Liver (tissue), 9 donors: ENCODE measurements around the gene EFNA2. TPM values are rescaled to one million over a fixed set of nuclear protein-coding genes. Genes with fewer than 3 reads are reported as not detected.

Source experiments
- DNase-seq: peaks from one replicate; pipeline ENCODE4 v3.0.0-alpha.2; 2017; ENCODE audit warnings: low spot score
- H3K27ac ChIP-seq, 2 donors: one replicate each; pipeline ENCODE4 v1.7.0; 2013; ENCODE audit warnings: inconsistent platforms in 2 of 2, low read length in 2 of 2, control low read depth in 1 of 2, low read depth in 1 of 2, mild to moderate bottlenecking in 1 of 2
- H3K27me3 ChIP-seq, 4 donors: one replicate each; pipeline versions ENCODE4 v1.6.1 to v1.7.0; 2013; ENCODE audit warnings: low read length in 3 of 4, inconsistent platforms in 1 of 4, mild to moderate bottlenecking in 1 of 4, moderate library complexity in 1 of 4; ENCODE audit not compliant: control insufficient read depth in 4 of 4, insufficient read depth in 4 of 4
- H3K36me3 ChIP-seq, 4 donors: one replicate each; pipeline versions ENCODE4 v1.6.1 to v1.7.0; 2013; ENCODE audit warnings: low read length in 3 of 4, mild to moderate bottlenecking in 3 of 4, low read depth in 1 of 4, moderate library complexity in 1 of 4; ENCODE audit not compliant: control insufficient read depth in 4 of 4, insufficient read depth in 3 of 4
- H3K4me1 ChIP-seq, 4 donors: one replicate each; pipeline versions ENCODE4 v1.6.1 to v1.7.0; 2013; ENCODE audit warnings: low read length in 3 of 4, mild to moderate bottlenecking in 3 of 4, moderate library complexity in 1 of 4; ENCODE audit not compliant: control insufficient read depth in 4 of 4, insufficient read depth in 4 of 4
- H3K4me3 ChIP-seq, 3 donors: one replicate each; pipeline versions ENCODE4 v1.6.1 to v1.7.0; 2013; ENCODE audit warnings: low read length in 3 of 3, control low read depth in 1 of 3, low read depth in 1 of 3, mild to moderate bottlenecking in 1 of 3
- H3K9ac ChIP-seq, 2 donors: one replicate each; pipeline ENCODE4 v1.7.0; 2013; ENCODE audit warnings: low read length in 2 of 2, mild to moderate bottlenecking in 2 of 2, moderate library complexity in 2 of 2, control low read depth in 1 of 2, low read depth in 1 of 2
- H3K9me3 ChIP-seq, 4 donors: one replicate each; pipeline versions ENCODE4 v1.6.1 to v1.7.0; 2013; ENCODE audit warnings: low read length in 3 of 4; ENCODE audit not compliant: control insufficient read depth in 4 of 4
- ATF3 ChIP-seq: IDR thresholded peaks from 2 replicates; pipeline ENCODE4 v1.6.1; 2016; ENCODE audit warnings: antibody characterized with exemption
- FOXA1 ChIP-seq: IDR thresholded peaks from 2 replicates; pipeline ENCODE4 v1.6.1; 2016; ENCODE audit warnings: antibody characterized with exemption
- HNF4A ChIP-seq, 2 donors: conservative IDR thresholded peaks; 2 replicates each; pipeline ENCODE4 v1.6.1; 2016; ENCODE audit warnings: antibody characterized with exemption in 2 of 2, mild to moderate bottlenecking in 2 of 2
- HNF4G ChIP-seq: IDR thresholded peaks from 2 replicates; pipeline ENCODE4 v1.6.1; 2016; ENCODE audit warnings: antibody characterized with exemption
- JUND ChIP-seq, 2 donors: IDR thresholded peaks; 2 replicates each; pipeline ENCODE4 v1.6.1; 2016; ENCODE audit warnings: antibody characterized with exemption in 2 of 2
- MAX ChIP-seq: IDR thresholded peaks from 2 replicates; pipeline ENCODE4 v1.6.1; 2016; ENCODE audit warnings: antibody characterized with exemption
- RAD21 ChIP-seq, 2 donors: IDR thresholded peaks; 2 replicates each; pipeline ENCODE4 v1.6.1; 2016; ENCODE audit warnings: antibody characterized with exemption in 2 of 2, mild to moderate bottlenecking in 2 of 2
- RXRA ChIP-seq, 2 donors: IDR thresholded peaks; 2 replicates each; pipeline ENCODE4 v1.6.1; 2017 to 2018; ENCODE audit warnings: antibody characterized with exemption in 2 of 2, mild to moderate bottlenecking in 1 of 2
- SP1 ChIP-seq: IDR thresholded peaks from 2 replicates; pipeline ENCODE4 v1.6.1; 2018; ENCODE audit warnings: antibody characterized with exemption, mild to moderate bottlenecking
- TAF1 ChIP-seq: conservative IDR thresholded peaks from 2 replicates; pipeline ENCODE4 v1.6.1; 2016; ENCODE audit warnings: antibody characterized with exemption, mild to moderate bottlenecking
- YY1 ChIP-seq: IDR thresholded peaks from 2 replicates; pipeline ENCODE4 v1.6.1; 2016; ENCODE audit warnings: antibody characterized with exemption, mild to moderate bottlenecking
- ZBTB33 ChIP-seq: IDR thresholded peaks from 2 replicates; pipeline ENCODE4 v1.6.1; 2016; ENCODE audit warnings: antibody characterized with exemption
- WGBS: extraction: QIAGEN DNeasy Blood & Tissue Kit; methylation state at CpG from one replicate; pipeline ENCODE4 v1.1.7; 2013; 5-methylcytosine and 5-hydroxymethylcytosine counted together
- polyA plus RNA-seq, 2 donors: library from polyadenylated mRNA; stranded (reverse) in 1 of 2; unstranded in 1 of 2; fragments of 200-250 nt in 1 of 2; fragments of >200 nt in 1 of 2; fragmentation: Nextera tagmentation in 1 of 2; extraction: Ambion mirVana in 1 of 2; gene quantifications; one replicate each; pipeline versions ENCODE4 v1.2.1 to v1.2.3, GENCODE V29; 2013 to 2015
- total RNA-seq, 2 donors: library from RNA; depleted of rRNA; stranded (reverse); fragments of >200 nt; gene quantifications; one replicate each; pipeline ENCODE4 v1.2.3, GENCODE V29; 2014
- donor health status: healthy.
- donor health status: healthy.
- donor health status: healthy.
- donor health status: healthy.
- donor health status: healthy.

Gene EFNA2
- total and polyA plus RNA-seq, 4 donors = 0.98 to 9.8 (median 4.3) TPM

- Histone ChIP-seq H3K36me3 (no peaks in the 10 kb centered on the region), H3K27me3 (no peaks in the 10 kb centered on the region), H3K4me1 (peaks cover 20 to 60% (median 29%) of the 10 kb centered on the region in 4 donors), H3K4me3 (no peak overlapping the region), H3K27ac (no peak overlapping the region), H3K9me3 (no peaks in the 10 kb centered on the region), H3K9ac (no peak overlapping the region)
- 89% methylated on average over 24 of the region's 24 CpGs for WGBS
- no peak for TF ChIP-seq RAD21 (IDR thresholded peaks at IDR 0.05)
- TF ChIP-seq HNF4G = no peak
- TF ChIP-seq YY1 = no peak
- no peak for TF ChIP-seq FOXA1
- TF ChIP-seq JUND (IDR thresholded peaks at IDR 0.05) = no peak
- no peak for TF ChIP-seq ZBTB33
- no peak for TF ChIP-seq RXRA (IDR thresholded peaks at IDR 0.05)
- no peak for TF ChIP-seq ATF3
- TF ChIP-seq TAF1 = no peak
- TF ChIP-seq MAX = no peak
- no peak for DNase-seq
Observed at GRCh38 chr19:1290196-1290702, 4.6 kb downstream of the EFNA2 start.

- peaks cover 19 to 60% (median 29%) of the 10 kb centered on the region in 4 donors for H3K4me1 ChIP-seq
- 79% methylated on average over 40 of the region's 40 CpGs for WGBS
- no peak overlapping the region for H3K27ac ChIP-seq
- no peaks in the 10 kb centered on the region for H3K27me3 ChIP-seq
- H3K9me3 ChIP-seq = no peaks in the 10 kb centered on the region
- no peak overlapping the region for H3K9ac ChIP-seq
- DNase-seq = no peak
- H3K36me3 ChIP-seq = no peaks in the 10 kb centered on the region
- no peak overlapping the region for H3K4me3 ChIP-seq
- no peak for TF ChIP-seq HNF4A (conservative IDR thresholded peaks at IDR 0.05)
Observed at GRCh38 chr19:1290703-1291651, 5.3 kb downstream of the EFNA2 start.

GRCh38 chr19:1291761-1292418, 6.2 kb downstream of the EFNA2 start:
- no peak overlapping the region for H3K27ac ChIP-seq
- no peak for DNase-seq
- no peak overlapping the region for H3K4me3 ChIP-seq
- no peaks in the 10 kb centered on the region for H3K27me3 ChIP-seq
- WGBS = 40% methylated on average over 25 of the region's 25 CpGs
- H3K4me1 ChIP-seq = peaks cover 16 to 54% (median 25%) of the 10 kb centered on the region in 4 donors
- no peaks in the 10 kb centered on the region for H3K36me3 ChIP-seq
- no peak for TF ChIP-seq ZBTB33
- peak; percentile 84 to 86 for TF ChIP-seq HNF4A (conservative IDR thresholded peaks at IDR 0.05)
- peak in 1 of 2 donors; percentile 44 for TF ChIP-seq RAD21 (IDR thresholded peaks at IDR 0.05)
- peak; percentile 71 for TF ChIP-seq HNF4G
- no peak for TF ChIP-seq YY1
- peak; percentile 56 to 64 for TF ChIP-seq RXRA (IDR thresholded peaks at IDR 0.05)
- peak; percentile 79 for TF ChIP-seq SP1
- H3K9me3 ChIP-seq = no peaks in the 10 kb centered on the region
- no peak overlapping the region for H3K9ac ChIP-seq
